ENCODE measurements around the gene FZD10. TPM values are rescaled to one million over a fixed set of nuclear protein-coding genes. Genes with fewer than 3 reads are reported as not detected.

Gene FZD10
- total and polyA plus RNA-seq, 2 of the 13 experiments (the other 11 are each of a cell fraction or from before 2014, with no cell fraction given), result not detected

GRCh38 chr12:130200445-130200844, 38.2 kb downstream of the FZD10 start (continued):
- TF ChIP-seq SRF (IDR thresholded peaks at IDR 0.05; ENCODE audit: low read depth, low read length), result no peak
- TF ChIP-seq ZNF232 (CRISPR knock-in tag; IDR thresholded peaks at IDR 0.05; ENCODE audit: borderline replicate concordance), result no peak
- no peak for TF ChIP-seq ZNF430 (CRISPR knock-in tag; IDR thresholded peaks at IDR 0.05)
- no peak for TF ChIP-seq FOXP1 (IDR thresholded peaks at IDR 0.05)
- no peak for TF ChIP-seq FOXP1 (CRISPR knock-in tag; IDR thresholded peaks at IDR 0.05)
- no peak for TF ChIP-seq ZNF263 (CRISPR knock-in tag; IDR thresholded peaks at IDR 0.05)

- POLR2A ChIA-PET, result no interaction called here
- 38% methylated on average over 8 of the region's 8 CpGs for WGBS (ENCODE audit: low lambda C conversion rate)
- no peaks in the 10 kb centered on the region for H3K36me3 ChIP-seq (replicated peaks in 1 of 2; ENCODE audit: control insufficient read depth in 1 of 2, insufficient read depth in 2 of 2, low read length in 2 of 2)
- in situ Hi-C loops (cut with HindIII; ENCODE audit: extremely low pct_ligation_motif_present, low pct_unique_long_range_greater_than_20kb), result no loop called here
- H3K9me3 ChIP-seq (ENCODE audit: low read length), result no peaks in the 10 kb centered on the region
- no peak for TF ChIP-seq SP4 (CRISPR knock-in tag; IDR thresholded peaks at IDR 0.05)
- TF ChIP-seq PHF8 (CRISPR knock-in tag; IDR thresholded peaks at IDR 0.05), result no peak
- TF ChIP-seq AGO2 (optimal IDR thresholded peaks at IDR 0.05; ENCODE audit: low read depth, low read length), result no peak
- no peak for TF ChIP-seq SP2 (CRISPR knock-in tag; IDR thresholded peaks at IDR 0.05)
- no peak for TF ChIP-seq ZFP41 (CRISPR knock-in tag; IDR thresholded peaks at IDR 0.05; ENCODE audit: borderline replicate concordance)
- TF ChIP-seq ZNF570 (CRISPR knock-in tag; IDR thresholded peaks at IDR 0.05; ENCODE audit: borderline replicate concordance), result no peak
- TF ChIP-seq, protein P1, sequence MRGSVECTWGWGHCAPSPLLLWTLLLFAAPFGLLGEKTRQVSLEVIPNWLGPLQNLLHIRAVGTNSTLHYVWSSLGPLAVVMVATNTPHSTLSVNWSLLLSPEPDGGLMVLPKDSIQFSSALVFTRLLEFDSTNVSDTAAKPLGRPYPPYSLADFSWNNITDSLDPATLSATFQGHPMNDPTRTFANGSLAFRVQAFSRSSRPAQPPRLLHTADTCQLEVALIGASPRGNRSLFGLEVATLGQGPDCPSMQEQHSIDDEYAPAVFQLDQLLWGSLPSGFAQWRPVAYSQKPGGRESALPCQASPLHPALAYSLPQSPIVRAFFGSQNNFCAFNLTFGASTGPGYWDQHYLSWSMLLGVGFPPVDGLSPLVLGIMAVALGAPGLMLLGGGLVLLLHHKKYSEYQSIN (CRISPR knock-in tag; IDR thresholded peaks at IDR 0.05; ENCODE audit: borderline replicate concordance), result no peak
- TF ChIP-seq ZNF354B (CRISPR knock-in tag; IDR thresholded peaks at IDR 0.05), result no peak
- TF ChIP-seq, protein P2, sequence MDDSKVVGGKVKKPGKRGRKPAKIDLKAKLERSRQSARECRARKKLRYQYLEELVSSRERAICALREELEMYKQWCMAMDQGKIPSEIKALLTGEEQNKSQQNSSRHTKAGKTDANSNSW (CRISPR knock-in tag; IDR thresholded peaks at IDR 0.05; ENCODE audit: borderline replicate concordance), result no peak
- peaks cover 3 to 18% of the 10 kb centered on the region in 2 experiments; a peak in 3 of 5 replicates for H3K27me3 ChIP-seq (ENCODE audit: control insufficient read depth in 1 of 2, insufficient read depth in 2 of 2, low read length in 2 of 2)
- DNase-seq (ENCODE audit: low spot score), result no peak
- no peak overlapping the region for H3K4me3 ChIP-seq (replicated peaks in 1 of 3; ENCODE audit: insufficient read depth in 1 of 3, low read depth in 2 of 3, low read length in 3 of 3)
- H3K4me1 ChIP-seq (ENCODE audit: insufficient read depth, low read length), result peaks cover 10% of the 10 kb centered on the region
- ATAC-seq, result no peak
- no peak overlapping the region for H3K9ac ChIP-seq (ENCODE audit: insufficient read depth, low read depth, low read length)
- no TSS peak for BruUV-seq (replicated peaks)
- H2AFZ ChIP-seq (ENCODE audit: low read length), result no peak overlapping the region
- intact Hi-C loops (cut with micrococcal nuclease; ENCODE audit: unreplicated experiment), result no loop called here
- no peaks in the 10 kb centered on the region for H4K20me1 ChIP-seq (ENCODE audit: insufficient read depth, low read length)
- CTCF ChIA-PET (ENCODE audit: low intra/inter-chr PET ratio, low total read pairs), result no interaction called here
- no peak for FAIRE-seq
- no peak overlapping the region for H3K27ac ChIP-seq (ENCODE audit: extremely low read length, insufficient read depth, low read length)
- no peak overlapping the region for H3K4me2 ChIP-seq (ENCODE audit: low read depth, low read length)
- H3K79me2 ChIP-seq (ENCODE audit: insufficient read depth, low read length), result no peaks in the 10 kb centered on the region
Measured at GRCh38 chr12:130201037-130201436, 38.8 kb downstream of the FZD10 start.

Measured in HepG2 (cell line).